T47D (cell line): Measurements from ENCODE around the gene UHMK1.
"Not testable (repeated sequence)": the region's sequence is repeated elsewhere in the genome, so short reads cannot be mapped to it uniquely, and the experiment has no call there.

ENCODE experiments used
- DNase-seq, 2 experiments: peaks; one replicate each; pipeline versions ENCODE4 v3.0.0 to v3.0.0-alpha.2; 2011 to 2012; ENCODE audit warnings: low read depth in 1 of 2, low spot score in 1 of 2
- JUND ChIP-seq: IDR thresholded peaks from 2 replicates; pipeline ENCODE4 v1.6.1; 2012; ENCODE audit warnings: low read depth
- in situ Hi-C: cut with HindIII; loops from 2 replicates; pipeline ENCODE4 v1.10.0; 2016; ENCODE audit warnings: low sequenced_read_pairs, low pct_unique_long_range_greater_than_20kb

Gene UHMK1, protein sequence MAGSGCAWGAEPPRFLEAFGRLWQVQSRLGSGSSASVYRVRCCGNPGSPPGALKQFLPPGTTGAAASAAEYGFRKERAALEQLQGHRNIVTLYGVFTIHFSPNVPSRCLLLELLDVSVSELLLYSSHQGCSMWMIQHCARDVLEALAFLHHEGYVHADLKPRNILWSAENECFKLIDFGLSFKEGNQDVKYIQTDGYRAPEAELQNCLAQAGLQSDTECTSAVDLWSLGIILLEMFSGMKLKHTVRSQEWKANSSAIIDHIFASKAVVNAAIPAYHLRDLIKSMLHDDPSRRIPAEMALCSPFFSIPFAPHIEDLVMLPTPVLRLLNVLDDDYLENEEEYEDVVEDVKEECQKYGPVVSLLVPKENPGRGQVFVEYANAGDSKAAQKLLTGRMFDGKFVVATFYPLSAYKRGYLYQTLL

DNA sequence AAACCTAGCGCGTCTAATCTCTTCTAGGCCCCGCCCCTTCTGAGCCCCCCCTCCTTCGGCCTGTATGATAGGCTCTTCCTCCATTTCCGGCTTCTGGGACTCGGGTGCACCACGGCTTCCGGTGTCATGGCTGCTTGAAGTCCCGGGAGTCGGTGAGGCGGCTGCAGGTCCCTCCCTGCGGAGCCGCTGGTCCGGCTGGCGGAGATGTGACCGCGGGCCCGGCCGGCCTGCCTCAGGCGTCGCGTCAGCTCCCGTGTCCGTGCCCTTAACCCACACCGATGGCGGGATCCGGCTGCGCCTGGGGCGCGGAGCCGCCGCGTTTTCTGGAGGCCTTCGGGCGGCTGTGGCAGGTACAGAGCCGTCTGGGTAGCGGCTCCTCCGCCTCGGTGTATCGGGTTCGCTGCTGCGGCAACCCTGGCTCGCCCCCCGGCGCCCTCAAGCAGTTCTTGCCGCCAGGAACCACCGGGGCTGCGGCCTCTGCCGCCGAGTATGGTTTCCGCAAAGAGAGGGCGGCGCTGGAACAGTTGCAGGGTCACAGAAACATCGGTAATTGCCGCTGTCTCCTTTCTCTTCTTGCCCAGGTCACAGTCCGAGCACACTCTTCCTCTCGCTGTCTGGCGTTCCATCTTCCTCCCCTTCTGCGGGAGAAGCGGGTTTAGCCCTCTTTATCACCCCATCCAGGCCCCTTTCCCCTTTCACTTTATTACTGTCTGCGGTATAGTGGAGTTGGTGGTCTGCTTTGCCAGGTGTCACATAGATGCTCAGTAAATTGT, at the start of gene UHMK1:
UHMK1 (plus strand) TSS at position 96 of the 773 bp plus-strand sequence; CDS start at position 279, 183 bp downstream.
- in situ Hi-C loops = no loop called here
- DNase-seq = peak; percentile 92 to 94
- no peak for TF ChIP-seq JUND

DNA sequence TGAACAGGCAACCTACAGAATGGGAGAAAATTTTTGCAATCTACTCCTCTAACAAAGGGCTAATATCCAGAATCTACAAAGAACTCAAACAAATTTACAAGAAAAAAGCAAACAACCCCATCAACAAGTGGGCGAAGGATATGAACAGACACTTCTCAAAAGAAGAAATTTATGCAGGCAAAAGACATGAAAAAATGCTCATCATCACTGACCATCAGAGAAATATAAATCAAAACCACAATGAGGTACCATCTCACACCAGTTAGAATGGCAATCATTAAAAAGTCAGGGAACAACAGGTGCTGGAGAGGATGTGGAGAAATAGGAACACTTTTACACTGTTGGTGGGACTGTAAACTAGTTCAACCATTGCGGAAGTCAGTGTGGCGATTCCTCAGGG, 43.3 kb upstream of the UHMK1 start:
- DNase-seq, in situ Hi-C loops: not testable (repeated sequence)

DNA sequence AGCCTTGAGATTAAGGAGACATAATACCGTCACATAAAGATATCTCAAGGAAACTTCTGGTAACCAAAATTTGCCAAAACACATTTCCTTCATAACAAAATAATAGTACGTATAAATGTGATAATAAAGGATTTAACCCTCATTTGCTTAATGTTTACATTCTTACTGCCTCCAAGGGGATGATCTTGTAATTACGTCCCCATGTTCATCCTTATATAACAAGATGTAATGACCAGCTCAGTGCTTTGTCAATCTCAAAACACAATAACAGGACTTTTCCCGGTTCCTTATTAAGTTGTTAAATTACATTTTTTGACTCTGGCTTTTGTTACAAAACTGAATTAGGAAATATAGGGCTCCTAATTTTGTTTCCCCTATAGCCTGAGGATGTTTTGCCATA, 41.3 kb upstream of the UHMK1 start:
- in situ Hi-C loops = no loop called here
- TF ChIP-seq JUND = no peak
- DNase-seq = no peak

DNA sequence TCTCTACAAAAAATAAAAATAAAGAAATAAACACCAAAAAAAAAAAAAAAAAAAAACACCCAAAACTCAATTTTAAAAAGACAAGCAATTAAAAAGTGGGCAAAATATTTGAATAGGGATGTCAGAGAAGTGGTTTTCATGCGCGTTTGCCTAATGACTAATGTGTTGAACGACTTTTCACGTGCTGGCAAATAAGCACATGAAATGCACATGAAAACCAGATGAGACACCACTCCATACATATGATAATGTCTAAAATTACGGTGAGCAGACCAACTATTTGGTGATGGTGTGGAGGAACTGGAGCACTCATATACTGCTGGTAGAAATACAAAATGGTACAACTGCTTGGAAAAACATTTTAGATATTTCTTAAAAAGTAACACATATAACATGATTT, 39.4 kb upstream of the UHMK1 start:
- in situ Hi-C loops = no loop called here
- DNase-seq = no peak
- no peak for TF ChIP-seq JUND

DNA sequence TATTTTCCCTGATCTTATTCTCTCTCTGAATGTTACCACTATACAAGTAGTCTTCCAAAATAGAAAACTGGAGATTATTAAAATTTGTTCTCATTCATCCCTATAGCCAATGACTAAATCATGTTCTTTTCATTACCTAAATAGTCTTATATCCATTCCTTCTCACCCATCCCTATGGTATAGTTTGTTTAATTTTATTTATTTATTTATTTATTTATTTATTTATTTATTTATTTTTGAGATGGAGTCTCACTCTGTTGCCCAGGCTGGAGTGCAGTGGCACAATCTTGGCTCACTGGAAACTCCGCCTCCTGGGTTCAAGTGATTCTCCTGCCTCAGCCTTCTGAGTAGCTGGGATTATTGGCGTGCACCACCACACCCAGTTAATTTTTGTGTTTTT, 35.2 kb upstream of the UHMK1 start:
- in situ Hi-C loops, DNase-seq: not testable (repeated sequence)

DNA sequence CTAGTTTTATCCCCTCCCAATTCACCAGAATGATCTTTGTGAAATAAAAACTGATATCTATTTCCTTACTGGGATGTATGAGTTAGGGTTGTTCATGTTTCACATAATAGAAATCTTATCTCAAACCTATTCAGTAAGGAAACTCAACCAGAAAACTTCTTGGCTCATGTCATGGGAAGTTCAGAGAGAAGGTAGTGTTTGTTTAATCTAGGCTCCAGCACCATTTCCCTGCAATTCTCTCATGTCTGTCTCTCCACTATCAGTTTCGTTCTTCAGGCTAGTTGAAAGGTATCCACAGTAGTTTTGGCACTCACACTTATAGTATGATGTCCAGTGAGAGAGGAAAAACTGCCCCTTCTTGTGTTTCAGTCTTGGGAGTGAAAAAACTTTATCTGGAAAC, 34.6 kb upstream of the UHMK1 start:
- TF ChIP-seq JUND = no peak
- in situ Hi-C loops = no loop called here
- no peak for DNase-seq

DNA sequence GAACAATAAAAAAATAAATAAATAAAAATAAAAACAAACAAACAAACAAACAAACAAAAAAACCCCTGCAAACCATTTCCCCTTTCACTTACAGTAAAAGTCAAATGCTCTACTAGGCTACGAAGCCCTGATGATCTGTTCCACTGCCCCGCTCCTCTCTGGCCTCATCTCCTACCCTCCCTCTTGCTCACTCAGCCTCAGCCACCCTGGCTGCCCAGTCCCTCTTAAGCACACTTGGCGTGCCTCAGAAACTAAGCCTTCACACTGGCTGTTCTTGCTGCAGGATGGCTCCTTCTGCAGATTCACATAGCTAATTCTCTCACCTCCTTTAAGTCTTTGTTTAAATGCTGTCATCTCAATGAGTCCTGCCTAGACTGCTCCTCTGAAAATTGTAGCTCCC, 30.8 kb upstream of the UHMK1 start:
- no peak for DNase-seq
- in situ Hi-C loops = no loop called here

DNA sequence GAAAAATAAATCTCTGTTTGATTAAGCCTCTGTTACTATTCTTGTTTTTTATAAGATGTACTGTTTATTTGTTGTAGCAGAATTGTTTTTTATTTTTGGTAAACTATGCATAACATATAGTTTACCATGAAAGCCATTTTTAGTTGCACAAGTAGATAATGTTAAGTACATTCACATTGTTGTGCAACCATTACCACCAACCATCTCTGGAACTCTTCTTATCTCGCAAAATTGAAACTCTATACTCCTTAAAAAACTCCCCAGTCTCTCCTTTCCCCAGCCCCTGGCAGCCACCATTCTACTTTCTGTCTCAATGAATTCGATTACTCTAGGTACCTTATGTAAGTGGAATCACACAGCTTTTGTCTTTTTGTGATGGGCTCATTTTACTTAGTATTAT, 27.4 kb upstream of the UHMK1 start:
- TF ChIP-seq JUND = no peak
- in situ Hi-C loops = no loop called here
- no peak for DNase-seq

More for the DNA sequence above, 30.8 kb upstream of the UHMK1 start:
- no peak for TF ChIP-seq JUND

DNA sequence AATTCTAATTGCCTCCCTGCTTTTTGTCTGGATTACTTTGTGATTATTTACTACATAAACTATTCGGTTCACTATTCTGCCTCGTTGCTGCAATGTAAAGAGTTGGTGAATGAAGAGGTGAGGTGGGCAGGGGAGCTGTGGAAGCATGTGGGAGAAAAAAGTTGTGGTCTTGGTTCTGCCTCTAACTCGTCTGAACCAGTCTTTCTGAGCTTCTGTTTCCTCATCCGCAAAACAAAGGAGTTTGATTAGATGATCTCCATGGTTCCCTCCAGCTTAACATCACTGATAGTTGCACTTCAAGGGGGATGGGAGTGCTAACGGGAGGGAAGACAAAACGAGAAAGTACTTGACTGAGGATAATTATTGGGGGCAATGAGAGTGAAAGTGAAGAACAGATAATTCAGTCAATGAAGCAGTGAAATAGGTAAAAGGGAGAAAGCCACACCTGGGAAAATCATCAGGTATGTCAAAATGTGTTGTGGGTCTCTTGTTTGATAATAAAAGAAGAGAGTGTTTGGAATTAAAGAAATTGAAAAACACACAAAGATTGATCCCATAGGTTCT, 26.2 kb upstream of the UHMK1 start:
- in situ Hi-C loops = no loop called here
- DNase-seq = no peak
- TF ChIP-seq JUND = no peak

DNA sequence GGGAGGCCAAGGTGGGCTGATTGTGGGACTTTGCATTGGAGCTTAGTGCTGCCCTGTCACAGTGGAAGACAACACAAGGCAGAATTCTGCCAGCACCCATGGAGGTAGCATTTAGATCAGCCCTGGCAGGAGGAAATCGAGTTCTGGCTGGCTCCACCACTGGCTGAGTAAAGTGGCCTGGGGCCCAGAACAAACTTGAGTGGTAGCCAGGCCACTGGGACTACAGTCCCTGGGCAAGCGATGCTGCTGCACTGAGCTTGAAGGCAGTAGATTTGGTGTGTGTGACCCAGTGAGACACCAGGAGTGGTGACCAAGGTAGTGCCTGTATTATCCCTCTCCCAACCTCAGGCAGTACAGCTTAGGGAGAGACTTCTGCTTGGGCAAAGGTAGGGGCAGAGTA, 22.5 kb upstream of the UHMK1 start:
- no peak for TF ChIP-seq JUND
- DNase-seq = peak in 1 of 2 experiments; percentile 11
- in situ Hi-C loops = no loop called here

DNA sequence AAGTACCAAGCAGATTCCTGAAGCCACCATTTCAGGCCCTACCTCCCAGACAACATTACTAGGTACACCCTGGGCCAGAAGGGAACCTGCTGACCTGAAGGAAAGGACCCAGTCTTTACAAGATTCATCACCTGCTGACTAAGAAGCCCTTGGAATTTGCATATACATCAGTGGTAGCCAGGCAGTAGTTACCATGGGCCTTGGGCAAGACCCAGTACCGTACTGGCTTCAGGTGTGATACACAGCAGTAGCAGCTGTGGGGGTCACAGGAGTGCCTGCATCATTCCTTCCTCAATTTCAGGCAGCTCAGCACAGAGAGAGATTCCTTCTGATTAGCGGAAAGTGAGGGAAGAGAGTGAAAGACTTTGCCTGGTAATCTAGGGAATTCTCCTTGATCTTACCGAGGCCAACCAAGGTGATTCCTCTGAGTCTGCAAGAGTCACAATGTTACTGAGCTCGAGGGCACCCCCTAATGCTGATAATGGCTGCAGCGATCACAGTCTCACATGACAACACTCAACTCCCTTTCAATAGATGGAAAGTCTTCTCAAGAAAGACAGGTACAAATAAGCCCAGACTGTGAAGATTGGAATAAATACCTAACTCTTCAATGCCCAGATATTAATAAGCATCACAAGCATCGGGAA, 22.0 kb upstream of the UHMK1 start:
- in situ Hi-C loops = no loop called here

DNA sequence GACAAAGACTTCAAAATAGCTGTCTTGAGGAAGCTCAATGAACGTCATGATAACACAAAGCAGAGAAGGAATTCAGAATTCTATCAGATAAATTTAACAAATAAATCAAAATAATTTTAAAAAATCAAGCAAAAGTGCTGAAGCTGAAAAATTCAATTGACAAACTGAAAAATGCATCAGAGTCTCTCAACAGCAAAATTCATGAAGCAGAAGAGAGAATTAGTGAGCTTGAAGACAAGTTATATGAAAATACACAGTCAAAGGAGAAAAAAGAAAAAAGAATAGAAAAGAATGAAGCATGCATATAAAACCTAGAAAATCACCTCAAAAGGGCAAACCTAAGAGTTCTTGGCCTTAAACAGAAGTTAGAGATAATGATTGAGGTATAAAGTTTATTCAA, 21.0 kb upstream of the UHMK1 start:
- no peak for TF ChIP-seq JUND
- in situ Hi-C loops = no loop called here
- no peak for DNase-seq

More for the DNA sequence above, 22.0 kb upstream of the UHMK1 start:
- no peak for DNase-seq
- TF ChIP-seq JUND = no peak
